ENCODE data around the gene ELMO1.

DNA sequence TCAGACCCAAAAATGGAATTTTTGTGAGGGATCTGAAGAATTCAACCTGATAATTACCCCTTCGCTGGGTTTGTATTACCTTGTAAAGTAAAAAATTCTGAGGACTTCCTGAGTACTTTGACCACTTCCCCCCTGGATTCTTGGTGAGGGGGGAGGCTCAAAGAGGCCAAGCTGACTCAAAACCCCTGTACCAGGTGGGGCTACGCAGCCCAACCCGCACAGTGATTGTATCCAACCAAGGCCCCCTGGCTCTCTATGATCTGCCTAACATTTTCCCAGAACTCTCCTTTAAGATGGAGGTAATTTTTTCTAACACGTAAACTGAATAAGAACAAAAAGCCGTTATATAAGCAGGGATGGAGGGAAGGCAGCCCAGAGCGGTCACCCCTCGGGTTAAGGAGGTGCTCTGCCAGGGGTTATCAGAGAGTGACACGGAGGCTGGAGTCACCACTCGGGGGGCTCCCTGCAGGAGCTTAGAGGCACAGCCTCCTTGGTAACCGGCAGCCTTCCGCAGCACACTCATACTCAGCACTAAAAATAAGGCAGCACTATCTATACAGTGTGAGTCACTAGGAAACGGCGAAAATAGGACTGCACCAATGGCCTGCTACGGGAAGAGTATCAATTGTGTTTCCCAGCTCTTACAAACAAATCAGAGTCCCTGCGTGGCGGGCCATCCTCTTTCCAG is 255.4 kb downstream of the ELMO1 start:
- TF ChIP-seq EZH2 (IDR thresholded peaks at IDR 0.05; ENCODE audit: low read length): no peak
- TF ChIP-seq, protein P1, sequence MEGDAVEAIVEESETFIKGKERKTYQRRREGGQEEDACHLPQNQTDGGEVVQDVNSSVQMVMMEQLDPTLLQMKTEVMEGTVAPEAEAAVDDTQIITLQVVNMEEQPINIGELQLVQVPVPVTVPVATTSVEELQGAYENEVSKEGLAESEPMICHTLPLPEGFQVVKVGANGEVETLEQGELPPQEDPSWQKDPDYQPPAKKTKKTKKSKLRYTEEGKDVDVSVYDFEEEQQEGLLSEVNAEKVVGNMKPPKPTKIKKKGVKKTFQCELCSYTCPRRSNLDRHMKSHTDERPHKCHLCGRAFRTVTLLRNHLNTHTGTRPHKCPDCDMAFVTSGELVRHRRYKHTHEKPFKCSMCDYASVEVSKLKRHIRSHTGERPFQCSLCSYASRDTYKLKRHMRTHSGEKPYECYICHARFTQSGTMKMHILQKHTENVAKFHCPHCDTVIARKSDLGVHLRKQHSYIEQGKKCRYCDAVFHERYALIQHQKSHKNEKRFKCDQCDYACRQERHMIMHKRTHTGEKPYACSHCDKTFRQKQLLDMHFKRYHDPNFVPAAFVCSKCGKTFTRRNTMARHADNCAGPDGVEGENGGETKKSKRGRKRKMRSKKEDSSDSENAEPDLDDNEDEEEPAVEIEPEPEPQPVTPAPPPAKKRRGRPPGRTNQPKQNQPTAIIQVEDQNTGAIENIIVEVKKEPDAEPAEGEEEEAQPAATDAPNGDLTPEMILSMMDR (optimal IDR thresholded peaks at IDR 0.05 in 1 of 3, IDR thresholded peaks at IDR 0.05 in 1 of 3, conservative IDR thresholded peaks at IDR 0.05 in 1 of 3; ENCODE audit: extremely low read depth in 1 of 3, insufficient read depth in 2 of 3, low read length in 3 of 3): no peak

Data from keratinocyte (primary cell).